HepG2 (cell line): ENCODE measurements around the gene MRFAP1L1. TPM values are rescaled to one million over a fixed set of nuclear protein-coding genes. Genes with fewer than 3 reads are reported as not detected.

Source experiments
- FLYWCH1 ChIP-seq: sonication (generic); formaldehyde crosslinking; IDR thresholded peaks from 2 replicates; pipeline ENCODE4 v1.8.1; 2023; ENCODE audit warnings: mild to moderate bottlenecking, missing genetic modification reagents
- HDAC6 ChIP-seq: fragments of 200-600 bp; sonication (generic); IDR thresholded peaks from 2 replicates; pipeline ENCODE4 v1.7.0; 2017; ENCODE audit warnings: mild to moderate bottlenecking, antibody characterized with exemption, low read length, low read depth
- HMG20B ChIP-seq: conservative IDR thresholded peaks from 2 replicates; pipeline ENCODE4 v1.6.1; 2016; ENCODE audit warnings: missing genetic modification reagents, missing compliant biosample characterization
- KDM5A ChIP-seq: fragments of 200-600 bp; sonication (generic); IDR thresholded peaks from 2 replicates; pipeline ENCODE4 v1.7.0; 2018; ENCODE audit warnings: antibody characterized with exemption, mild to moderate bottlenecking, low read length, borderline replicate concordance
- LCORL ChIP-seq, 2 experiments: fragments of 450-650 bp in 1 of 2; sonication (generic) in 1 of 2; formaldehyde crosslinking in 1 of 2; IDR thresholded peaks; 2 replicates each; pipeline versions ENCODE4 v1.5.0 to v1.6.1; 2017 to 2020; ENCODE audit warnings: antibody characterized with exemption in 1 of 2, missing genetic modification reagents in 1 of 2
- RORA ChIP-seq: sonication (generic); formaldehyde crosslinking; IDR thresholded peaks from 2 replicates; pipeline ENCODE4 v1.5.0; 2020; ENCODE audit warnings: mild to moderate bottlenecking, missing genetic modification reagents, moderate library complexity
- SNAPC2 ChIP-seq: sonication (generic); formaldehyde crosslinking; IDR thresholded peaks from 2 replicates; pipeline ENCODE4 v1.8.1; 2022; ENCODE audit warnings: mild to moderate bottlenecking, missing genetic modification reagents
- SRSF4 ChIP-seq: fragments of 200-400 bp; formaldehyde crosslinking; IDR thresholded peaks from one replicate; pipeline ENCODE4 v1.6.1; 2018; ENCODE audit warnings: mild to moderate bottlenecking, low read depth, low read length, moderate library complexity; ENCODE audit not compliant: poor library complexity, severe bottlenecking
- ZBTB3 ChIP-seq: sonication (generic); formaldehyde crosslinking; IDR thresholded peaks from 2 replicates; pipeline ENCODE4 v1.4.0; 2020; ENCODE audit warnings: low read depth, mild to moderate bottlenecking, moderate library complexity, missing genetic modification reagents, borderline replicate concordance
- ZBTB42 ChIP-seq: sonication (generic); formaldehyde crosslinking; IDR thresholded peaks from 2 replicates; pipeline ENCODE4 v1.5.0; 2020; ENCODE audit warnings: mild to moderate bottlenecking, missing genetic modification reagents
- ZGPAT ChIP-seq: IDR thresholded peaks from 2 replicates; pipeline ENCODE4 v1.6.1; 2016; ENCODE audit warnings: mild to moderate bottlenecking
- ZNF292 ChIP-seq: sonication (generic); formaldehyde crosslinking; IDR thresholded peaks from 2 replicates; pipeline ENCODE4 v1.8.1; 2022; ENCODE audit warnings: mild to moderate bottlenecking, low read depth, missing genetic modification reagents, borderline replicate concordance
- ZNF343 ChIP-seq: sonication (generic); formaldehyde crosslinking; IDR thresholded peaks from 2 replicates; pipeline ENCODE4 v1.4.0; 2020; ENCODE audit warnings: mild to moderate bottlenecking, missing genetic modification reagents
- ZNF552 ChIP-seq: sonication (generic); formaldehyde crosslinking; IDR thresholded peaks from 2 replicates; pipeline ENCODE4 v1.9.0; 2022; ENCODE audit warnings: missing genetic modification reagents, mild to moderate bottlenecking, borderline replicate concordance
- ZSCAN25 ChIP-seq: sonication (generic); formaldehyde crosslinking; IDR thresholded peaks from 2 replicates; pipeline ENCODE4 v1.8.0; 2022; ENCODE audit warnings: mild to moderate bottlenecking, missing genetic modification reagents
- polyA plus RNA-seq, 8 experiments: library from polyadenylated mRNA; depleted of rRNA in 3 of 8; stranded (reverse) in 7 of 8; unstranded in 1 of 8; fragments of >200 nt; fragmentation: Illumina TruSeq in 4 of 8; extraction: Trizol in 4 of 8; gene quantifications; 2 replicates each; pipeline versions ENCODE4 v1.2.1 to v1.2.3, GENCODE V29; 2011 to 2016; ENCODE audit warnings: low read depth in 4 of 8, missing spikeins in 1 of 8, mixed read lengths in 1 of 8; ENCODE audit not compliant: insufficient read depth in 1 of 8
- total RNA-seq, 5 experiments: library from RNA; depleted of rRNA; stranded (reverse); fragments of >200 nt; fragmentation: Illumina TruSeq; extraction: Trizol; gene quantifications; 2 replicates each; pipeline ENCODE4 v1.2.3, GENCODE V29; 2016; ENCODE audit warnings: low read depth in 1 of 5
- TF ChIP-seq, protein P1 (sequence below): sonication (generic); formaldehyde crosslinking; IDR thresholded peaks from 2 replicates; pipeline ENCODE4 v1.4.0; 2020; ENCODE audit warnings: missing genetic modification reagents
- TF ChIP-seq, protein P2 (sequence below): sonication (generic); formaldehyde crosslinking; IDR thresholded peaks from 2 replicates; pipeline ENCODE4 v1.4.0; 2020; ENCODE audit warnings: mild to moderate bottlenecking, missing genetic modification reagents
- TF ChIP-seq, protein P3 (sequence below): sonication (generic); formaldehyde crosslinking; IDR thresholded peaks from 2 replicates; pipeline ENCODE4 v1.5.0; 2020; ENCODE audit warnings: missing genetic modification reagents
- TF ChIP-seq, protein P4 (sequence below): IDR thresholded peaks from 2 replicates; pipeline ENCODE4 v1.6.1; 2016; ENCODE audit warnings: control low read depth
- TF ChIP-seq, protein P5 (sequence below): sonication (generic); formaldehyde crosslinking; IDR thresholded peaks from 2 replicates; pipeline ENCODE4 v1.8.0; 2023; ENCODE audit warnings: mild to moderate bottlenecking, missing genetic modification reagents

Gene MRFAP1L1
- total and polyA plus RNA-seq, 2 of the 13 experiments (the other 11 are each of a cell fraction or from before 2014, with no cell fraction given): 44.8 to 76.6 TPM

DNA sequence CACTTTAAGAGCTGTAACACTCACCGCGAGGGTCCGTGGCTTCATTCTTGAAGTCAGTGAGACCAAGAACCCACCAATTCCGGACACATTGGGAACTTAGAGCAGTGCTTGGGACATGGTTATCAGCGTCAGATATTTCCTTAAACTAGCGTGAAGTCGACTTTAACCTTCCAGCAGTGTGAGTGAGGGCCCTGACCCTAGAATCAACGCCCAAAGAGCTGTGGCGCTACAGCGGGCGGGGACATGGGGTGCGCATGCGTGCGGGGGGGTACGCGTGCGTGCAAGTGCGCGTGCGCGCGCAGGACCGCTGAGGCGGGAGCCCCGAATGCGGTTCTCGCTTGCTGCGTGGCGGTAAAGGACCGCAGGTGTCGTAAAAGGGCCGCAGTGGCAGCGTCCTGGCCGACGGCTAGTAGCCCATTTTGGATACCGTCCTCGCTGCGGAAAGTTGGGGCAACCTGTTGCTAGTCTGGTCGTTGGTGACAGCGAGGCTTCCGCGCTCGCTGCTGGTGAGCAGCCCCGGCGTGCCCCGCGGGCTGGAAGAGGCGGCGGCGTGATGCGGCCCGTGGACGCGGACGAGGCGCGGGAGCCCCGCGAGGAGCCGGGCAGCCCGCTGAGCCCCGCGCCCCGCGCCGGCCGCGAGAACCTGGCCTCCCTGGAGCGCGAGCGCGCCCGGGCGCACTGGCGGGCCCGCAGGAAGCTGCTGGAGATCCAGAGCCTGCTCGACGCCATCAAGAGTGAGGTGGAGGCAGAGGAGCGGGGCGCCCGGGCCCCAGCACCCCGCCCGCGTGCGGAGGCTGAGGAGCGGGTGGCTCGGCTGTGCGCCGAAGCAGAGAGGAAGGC is 35.8 kb downstream of the MRFAP1L1 start (continued):
- TF ChIP-seq, protein P1, sequence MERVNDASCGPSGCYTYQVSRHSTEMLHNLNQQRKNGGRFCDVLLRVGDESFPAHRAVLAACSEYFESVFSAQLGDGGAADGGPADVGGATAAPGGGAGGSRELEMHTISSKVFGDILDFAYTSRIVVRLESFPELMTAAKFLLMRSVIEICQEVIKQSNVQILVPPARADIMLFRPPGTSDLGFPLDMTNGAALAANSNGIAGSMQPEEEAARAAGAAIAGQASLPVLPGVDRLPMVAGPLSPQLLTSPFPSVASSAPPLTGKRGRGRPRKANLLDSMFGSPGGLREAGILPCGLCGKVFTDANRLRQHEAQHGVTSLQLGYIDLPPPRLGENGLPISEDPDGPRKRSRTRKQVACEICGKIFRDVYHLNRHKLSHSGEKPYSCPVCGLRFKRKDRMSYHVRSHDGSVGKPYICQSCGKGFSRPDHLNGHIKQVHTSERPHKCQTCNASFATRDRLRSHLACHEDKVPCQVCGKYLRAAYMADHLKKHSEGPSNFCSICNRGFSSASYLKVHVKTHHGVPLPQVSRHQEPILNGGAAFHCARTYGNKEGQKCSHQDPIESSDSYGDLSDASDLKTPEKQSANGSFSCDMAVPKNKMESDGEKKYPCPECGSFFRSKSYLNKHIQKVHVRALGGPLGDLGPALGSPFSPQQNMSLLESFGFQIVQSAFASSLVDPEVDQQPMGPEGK: peak; percentile 77
- no peak for TF ChIP-seq RORA (CRISPR knock-in tag)
- peak; percentile 90; the same call in 1 of the 2 replicates for TF ChIP-seq ZBTB42 (CRISPR knock-in tag)
- TF ChIP-seq, protein P2, sequence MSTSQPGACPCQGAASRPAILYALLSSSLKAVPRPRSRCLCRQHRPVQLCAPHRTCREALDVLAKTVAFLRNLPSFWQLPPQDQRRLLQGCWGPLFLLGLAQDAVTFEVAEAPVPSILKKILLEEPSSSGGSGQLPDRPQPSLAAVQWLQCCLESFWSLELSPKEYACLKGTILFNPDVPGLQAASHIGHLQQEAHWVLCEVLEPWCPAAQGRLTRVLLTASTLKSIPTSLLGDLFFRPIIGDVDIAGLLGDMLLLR (CRISPR knock-in tag): peak; percentile 58; the same call in 1 of the 2 replicates
- no peak for TF ChIP-seq ZNF292 (CRISPR knock-in tag)
- peak; percentile 89; the same call in 1 of the 2 replicates for TF ChIP-seq ZNF552 (CRISPR knock-in tag)
- no peak for TF ChIP-seq HDAC6
- TF ChIP-seq, protein P3, sequence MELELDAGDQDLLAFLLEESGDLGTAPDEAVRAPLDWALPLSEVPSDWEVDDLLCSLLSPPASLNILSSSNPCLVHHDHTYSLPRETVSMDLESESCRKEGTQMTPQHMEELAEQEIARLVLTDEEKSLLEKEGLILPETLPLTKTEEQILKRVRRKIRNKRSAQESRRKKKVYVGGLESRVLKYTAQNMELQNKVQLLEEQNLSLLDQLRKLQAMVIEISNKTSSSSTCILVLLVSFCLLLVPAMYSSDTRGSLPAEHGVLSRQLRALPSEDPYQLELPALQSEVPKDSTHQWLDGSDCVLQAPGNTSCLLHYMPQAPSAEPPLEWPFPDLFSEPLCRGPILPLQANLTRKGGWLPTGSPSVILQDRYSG: no peak
- TF ChIP-seq HMG20B (CRISPR knock-in tag): 0 out of 2 replicates have a peak, but pooled peaks have one; percentile 43
- TF ChIP-seq SNAPC2: peak; percentile 92; the same call in 1 of the 2 replicates
- TF ChIP-seq, protein P4, sequence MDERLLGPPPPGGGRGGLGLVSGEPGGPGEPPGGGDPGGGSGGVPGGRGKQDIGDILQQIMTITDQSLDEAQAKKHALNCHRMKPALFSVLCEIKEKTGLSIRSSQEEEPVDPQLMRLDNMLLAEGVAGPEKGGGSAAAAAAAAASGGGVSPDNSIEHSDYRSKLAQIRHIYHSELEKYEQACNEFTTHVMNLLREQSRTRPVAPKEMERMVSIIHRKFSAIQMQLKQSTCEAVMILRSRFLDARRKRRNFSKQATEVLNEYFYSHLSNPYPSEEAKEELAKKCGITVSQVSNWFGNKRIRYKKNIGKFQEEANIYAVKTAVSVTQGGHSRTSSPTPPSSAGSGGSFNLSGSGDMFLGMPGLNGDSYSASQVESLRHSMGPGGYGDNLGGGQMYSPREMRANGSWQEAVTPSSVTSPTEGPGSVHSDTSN (CRISPR knock-in tag): no peak
- TF ChIP-seq ZBTB3: no peak; the same call in 1 of the 2 replicates
- TF ChIP-seq ZNF343: peak; percentile 83; the same call in 1 of the 2 replicates
- TF ChIP-seq FLYWCH1 (CRISPR knock-in tag): no peak
- TF ChIP-seq, protein P5, sequence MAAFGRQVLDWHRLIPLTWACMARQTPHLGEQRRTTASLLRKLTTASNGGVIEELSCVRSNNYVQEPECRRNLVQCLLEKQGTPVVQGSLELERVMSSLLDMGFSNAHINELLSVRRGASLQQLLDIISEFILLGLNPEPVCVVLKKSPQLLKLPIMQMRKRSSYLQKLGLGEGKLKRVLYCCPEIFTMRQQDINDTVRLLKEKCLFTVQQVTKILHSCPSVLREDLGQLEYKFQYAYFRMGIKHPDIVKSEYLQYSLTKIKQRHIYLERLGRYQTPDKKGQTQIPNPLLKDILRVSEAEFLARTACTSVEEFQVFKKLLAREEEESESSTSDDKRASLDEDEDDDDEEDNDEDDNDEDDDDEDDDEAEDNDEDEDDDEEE: peak; percentile 94
- TF ChIP-seq KDM5A: peak; percentile 15; the same call in 1 of the 2 replicates
- peak; percentile 59; the same call in 1 of the 2 replicates for TF ChIP-seq ZGPAT
- TF ChIP-seq SRSF4: no peak
- TF ChIP-seq LCORL (IDR thresholded peaks at IDR 0.05): no peak
- no peak; the same call in 1 of the 2 replicates for TF ChIP-seq LCORL (CRISPR knock-in tag; IDR thresholded peaks at IDR 0.05)
- TF ChIP-seq ZSCAN25: no peak; the same call in 1 of the 2 replicates
